ENCODE results near the gene RER1.

The RER1 gene

DNA sequence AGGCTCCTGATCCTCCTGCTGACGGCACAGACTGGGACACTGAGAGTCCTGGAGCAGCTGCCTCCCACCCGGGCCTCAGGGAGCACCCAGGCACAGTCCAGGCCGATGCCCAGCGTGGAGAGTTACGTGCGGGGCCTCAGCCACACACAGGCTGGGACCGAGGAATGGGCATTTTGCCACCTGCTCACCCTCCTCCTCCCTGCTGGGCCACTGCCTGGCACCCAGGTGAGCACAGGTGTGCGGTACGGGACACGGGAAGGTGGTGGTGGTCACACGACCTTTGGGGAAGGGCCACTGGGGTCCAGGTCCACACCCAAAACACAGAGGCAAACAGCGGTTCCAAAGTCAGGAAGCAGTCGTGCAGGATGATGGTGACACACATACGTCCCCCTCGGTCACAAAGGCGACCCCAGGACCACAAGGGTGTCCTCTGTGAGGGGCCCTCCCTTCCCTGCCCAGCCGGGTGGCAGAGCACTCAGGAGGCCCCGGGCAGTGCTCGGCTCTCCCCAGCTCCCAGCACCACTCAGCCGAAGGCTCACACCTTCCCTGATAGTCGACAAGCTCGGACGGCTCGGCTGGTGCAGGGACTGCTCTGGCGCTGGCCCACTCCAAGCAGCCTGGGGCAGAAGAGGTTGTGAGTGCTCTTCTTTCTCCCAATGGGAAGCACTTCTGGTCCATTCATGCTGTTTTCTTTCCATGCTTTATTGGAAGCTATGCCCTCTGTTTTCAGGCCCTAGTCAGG lies 14.5 kb upstream of the RER1 start:
- no peak for DNase-seq

DNA sequence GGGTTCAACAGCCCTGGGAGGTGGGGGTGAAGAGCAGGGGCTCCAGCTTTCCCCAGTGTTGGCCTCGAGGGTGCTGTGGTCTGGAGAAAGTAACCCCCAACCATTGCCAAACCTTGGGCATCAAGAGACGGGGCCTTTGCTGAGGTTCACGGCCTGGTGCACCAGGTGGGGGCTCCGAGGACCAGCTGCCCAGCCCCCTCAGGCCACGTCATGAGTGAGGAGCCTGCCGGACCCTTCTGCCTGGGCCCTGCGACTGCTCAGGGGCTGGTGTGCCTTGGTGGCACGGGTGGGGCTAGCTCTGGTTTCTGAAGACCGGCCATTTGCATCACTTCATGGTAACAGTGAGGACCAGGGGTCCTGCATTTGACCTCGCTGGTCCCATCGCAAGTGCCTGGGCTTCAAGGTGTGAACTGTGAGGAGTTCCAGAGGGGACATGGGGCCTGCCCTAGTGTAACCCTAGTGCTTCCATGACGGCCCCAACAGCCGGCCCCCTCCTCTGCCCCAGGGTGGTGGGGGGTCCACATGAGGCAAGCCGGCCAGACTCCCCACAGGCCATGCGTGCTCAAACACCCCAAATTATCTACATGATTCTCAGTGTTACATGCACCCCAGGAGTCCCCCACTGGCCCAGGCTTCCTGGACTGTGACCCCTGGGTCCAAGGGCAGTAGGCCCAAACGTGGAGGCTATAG lies 13.7 kb upstream of the RER1 start:
- no peak for DNase-seq

DNA sequence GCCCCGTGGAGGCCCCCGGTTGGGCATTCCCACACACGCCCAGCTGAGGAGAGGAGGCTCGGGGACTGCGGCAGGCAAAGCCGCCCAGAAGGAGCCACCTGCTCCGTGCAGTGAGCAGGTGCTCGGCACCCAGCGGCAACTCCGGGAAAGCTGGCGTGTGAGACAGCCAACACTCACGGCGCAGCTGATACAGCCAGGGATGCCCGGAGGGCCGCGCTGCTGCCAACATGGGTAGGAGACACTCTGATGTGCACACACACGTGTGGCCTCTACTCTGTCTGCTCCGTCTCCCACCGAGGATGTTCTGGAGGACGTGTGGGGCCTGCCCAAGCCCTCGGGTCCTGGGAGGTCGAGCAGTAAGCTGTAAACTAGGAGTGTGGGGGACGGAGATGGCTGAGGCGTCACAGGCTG lies 13.2 kb upstream of the RER1 start:
- DNase-seq, result no peak

DNA sequence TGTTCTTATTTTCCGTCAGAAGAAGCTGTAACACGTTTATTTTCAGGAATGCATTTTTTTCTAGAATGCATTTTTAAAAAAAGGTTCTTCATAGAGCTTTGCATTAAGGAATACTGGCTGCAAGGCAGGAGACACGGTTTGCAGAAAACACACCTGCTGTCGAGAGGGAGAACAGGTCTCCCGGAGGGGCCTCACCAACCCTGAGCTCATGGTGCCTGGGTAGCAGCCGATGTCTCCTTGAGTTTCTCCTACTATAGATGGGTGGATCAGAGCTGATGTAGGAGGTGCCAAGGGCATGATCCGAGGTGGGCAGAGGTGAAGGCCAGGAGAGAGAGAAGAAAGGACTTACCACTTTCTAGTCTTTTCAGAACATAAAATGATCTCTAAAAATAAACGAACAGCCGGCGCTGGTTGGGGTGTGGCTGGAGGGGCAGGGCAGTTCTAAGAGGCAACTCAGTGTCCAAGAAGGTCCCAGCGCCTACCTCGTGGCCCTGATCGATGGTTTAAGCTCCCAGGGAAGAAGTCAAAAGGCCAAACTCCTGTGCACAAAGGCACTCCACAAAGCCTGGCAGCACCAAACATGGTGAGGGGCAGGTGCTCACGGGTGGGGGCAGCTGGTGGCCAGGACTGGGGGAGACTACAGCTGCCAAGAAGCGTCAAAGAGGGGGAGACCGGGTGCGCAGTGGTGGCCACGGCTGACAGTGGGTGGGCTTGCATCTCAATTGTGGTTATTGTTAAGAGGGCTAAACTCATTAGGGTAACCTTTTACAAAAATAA lies 12.5 kb upstream of the RER1 start:
- DNase-seq, result no peak

DNA sequence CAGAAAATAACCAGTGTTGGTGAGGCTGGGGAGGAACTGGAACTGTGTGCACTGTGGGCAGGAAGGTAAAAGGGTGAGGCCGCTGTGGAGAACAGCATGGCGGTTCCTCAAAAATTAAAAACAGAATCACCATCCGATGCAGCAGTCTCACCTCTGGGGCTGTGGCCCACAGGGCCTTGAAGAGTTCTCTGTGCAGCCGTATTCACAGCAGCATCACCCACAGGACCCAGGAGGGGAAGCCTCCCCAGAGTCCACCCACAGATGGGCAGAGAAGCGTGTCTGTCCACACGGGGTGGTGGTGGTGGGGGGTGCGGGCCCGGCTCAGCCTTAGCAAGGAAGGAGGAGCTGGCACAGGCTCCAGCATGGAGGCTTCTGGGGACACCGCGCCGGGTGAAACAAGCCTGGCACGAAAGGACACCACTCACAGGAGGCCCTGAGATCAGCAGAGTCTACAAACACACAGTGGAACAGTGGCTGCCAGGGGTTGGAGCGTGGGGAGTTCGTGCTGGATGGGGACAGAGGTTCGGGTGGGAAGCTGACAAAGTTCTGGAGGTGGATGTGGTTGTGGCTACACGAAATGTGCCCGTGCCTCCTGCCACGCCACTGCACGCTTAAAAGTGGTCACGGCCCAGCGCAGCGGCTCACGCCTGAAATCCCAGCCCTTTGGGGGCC lies 11.8 kb upstream of the RER1 start:
- no peak for DNase-seq

DNA sequence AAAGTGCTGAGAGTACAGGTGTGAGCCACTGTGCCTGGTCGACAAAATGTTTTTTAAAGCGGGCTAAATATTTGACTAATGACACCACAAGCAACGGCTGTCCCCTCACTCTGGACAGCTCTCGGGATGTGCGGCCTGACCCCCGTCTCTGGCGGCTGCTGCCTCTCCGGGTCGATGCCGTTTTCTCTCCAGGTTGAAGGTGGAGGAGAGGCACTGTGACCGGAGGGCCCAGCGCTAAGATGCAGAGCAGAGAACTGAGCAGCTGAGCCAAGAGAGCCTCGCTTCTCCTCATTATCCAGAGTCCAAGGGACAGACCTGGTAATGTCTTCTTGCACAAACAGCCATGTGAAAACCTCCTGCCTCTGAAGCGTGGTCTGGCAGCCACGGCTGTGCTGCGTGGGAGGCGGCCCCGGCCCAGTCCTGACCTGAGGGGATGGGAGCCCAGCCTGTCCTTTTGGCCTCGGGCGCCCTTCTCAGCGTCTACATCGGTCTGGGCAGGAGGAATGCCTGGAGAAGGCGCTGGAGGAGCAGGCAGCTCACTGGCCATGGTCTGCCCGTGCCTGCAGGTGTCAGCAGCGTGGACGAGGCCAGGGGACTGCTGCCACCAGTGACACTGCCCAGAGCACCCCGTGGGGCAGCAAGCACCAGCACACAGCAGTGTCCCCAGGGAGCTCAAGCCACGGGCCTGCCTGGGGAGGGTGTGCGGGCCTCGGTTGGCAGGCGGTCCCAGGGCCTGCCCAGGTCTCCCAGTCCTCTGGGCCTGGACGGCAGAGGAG lies 10.6 kb upstream of the RER1 start:
- DNase-seq, result no peak

DNA sequence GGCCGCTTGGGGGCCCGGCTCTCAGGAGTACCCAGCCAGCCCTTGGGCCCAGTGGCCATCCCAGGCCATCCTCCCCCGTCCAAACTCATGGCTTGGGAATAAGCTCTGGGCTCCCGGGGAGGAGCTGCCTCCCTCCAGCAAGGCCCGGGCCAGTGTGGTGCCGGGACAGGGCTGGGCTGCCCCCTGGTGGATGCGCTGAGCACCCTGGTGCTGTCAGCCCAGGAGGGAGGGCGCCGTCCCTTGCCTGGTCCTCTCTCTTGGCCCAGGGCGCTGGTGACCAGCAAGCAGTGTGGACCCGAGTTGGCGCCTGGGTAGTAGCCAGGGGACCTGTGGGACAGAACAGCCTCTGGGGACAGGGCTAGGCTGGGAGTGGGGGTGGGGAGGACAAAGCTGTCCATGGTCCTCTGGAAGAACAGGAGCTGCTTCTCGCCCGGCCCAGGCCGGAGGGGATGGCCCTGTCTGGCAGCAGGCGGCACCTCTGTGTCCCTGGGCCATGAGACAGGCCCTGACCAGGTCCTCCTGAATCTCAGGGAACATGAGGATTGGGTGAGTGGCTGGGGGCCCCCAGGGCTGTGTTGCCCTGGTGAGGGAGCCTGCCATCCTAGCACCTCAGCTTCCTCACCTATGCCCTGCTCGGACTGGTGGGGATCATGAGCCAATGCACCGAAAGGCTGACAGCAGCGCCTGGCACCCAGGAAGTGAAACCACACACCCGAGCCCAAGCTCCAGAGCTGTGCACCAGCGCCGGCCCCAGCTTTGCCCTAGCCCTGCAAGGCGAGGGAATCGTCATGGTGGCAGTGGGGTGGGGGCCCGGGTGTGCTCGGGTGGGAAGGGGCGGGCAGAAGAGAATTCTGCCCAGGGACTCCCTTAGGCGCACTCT lies 9.7 kb upstream of the RER1 start:
- DNase-seq, result peak; percentile 62 to 77

DNA sequence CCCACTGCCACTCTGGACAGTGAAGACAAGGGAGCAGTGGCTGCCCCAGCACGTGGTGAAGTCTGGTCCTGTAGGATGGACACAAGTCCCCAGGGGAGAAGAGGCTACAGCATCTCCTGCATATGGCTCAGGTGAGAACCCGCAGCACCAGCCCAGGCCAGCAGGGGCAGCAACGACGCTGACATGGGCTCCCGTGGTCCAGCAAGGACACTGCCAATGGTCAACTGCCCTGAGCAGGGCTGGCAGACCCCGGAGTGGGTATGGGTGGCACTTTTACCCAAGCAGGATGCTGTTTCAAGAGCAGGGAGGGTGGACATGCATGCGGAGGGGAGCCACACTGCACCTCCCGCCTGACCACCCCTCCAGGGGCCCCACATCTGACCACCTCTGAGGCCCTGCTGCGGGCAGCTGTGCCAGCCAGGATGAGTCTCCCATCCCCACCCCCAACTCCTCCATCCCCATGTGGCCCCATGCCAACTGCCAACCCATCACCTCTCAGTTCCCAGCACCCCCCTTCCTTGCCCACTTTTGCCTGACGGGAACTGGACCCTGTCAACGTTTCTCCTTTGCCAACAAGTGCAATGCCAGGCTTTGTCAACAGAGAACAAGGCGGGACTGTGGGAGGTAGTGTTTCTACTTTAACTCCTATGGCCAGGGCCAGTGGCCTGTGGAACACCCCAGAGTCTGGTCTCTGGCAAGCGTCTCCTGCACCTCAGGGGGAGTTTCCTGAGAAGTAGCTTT lies 8.8 kb upstream of the RER1 start:
- DNase-seq, result peak in 1 of 2 donors; percentile 22

DNA sequence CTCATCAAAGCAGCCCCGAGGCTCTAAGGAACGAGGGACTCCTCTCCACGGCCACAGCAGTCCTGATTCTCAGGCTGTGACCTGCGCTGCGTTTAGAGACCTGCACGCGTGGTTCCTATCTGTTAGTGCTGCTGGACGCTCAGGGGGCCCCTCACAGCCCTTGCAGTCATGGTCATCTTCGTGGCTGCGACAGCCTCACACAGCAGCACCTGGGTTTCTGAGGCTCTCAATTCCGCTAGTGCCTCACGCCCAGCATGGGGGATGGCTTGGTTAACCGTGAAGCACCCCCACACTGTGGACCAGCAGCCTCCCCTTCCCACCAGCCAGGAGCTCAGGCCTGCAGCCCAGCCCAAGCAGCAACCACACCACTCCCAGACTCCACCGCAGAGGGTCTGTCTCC lies 8.1 kb upstream of the RER1 start:
- no peak for DNase-seq

DNA sequence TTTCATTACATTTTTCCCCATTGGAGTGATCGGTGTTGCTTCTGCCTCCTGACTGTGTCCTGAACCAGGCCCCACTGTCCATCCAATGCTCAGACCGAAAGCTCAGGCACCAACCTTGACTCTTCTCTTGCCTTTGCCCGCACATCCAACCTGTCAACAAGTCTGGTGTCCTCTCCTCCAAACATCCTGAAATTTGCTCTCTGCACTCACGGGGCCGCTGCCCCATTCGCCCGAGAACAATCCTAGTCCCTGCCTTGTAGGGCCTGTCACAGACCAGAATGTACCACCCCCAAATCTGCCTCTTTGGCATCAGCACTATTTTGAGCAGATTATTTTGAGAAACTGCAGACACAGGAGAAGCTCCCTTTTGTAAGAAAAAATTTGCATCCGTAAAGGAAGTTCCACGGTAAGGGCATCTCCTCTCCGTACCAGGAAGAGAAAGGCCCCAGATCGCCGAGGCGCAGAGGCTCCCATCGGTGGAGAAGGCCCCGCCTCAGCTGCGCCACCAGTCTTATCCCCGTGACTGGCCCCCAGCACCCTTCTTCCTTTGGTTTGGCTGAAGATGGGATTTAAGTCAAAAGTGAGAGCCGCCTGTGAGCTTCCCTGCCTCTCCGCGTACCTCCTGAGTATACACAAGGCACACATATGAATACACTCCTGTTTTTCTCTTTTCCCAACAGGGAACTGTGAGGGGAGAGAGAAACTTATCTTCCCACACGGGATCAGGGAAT lies 7.3 kb upstream of the RER1 start:
- DNase-seq, result no peak

DNA sequence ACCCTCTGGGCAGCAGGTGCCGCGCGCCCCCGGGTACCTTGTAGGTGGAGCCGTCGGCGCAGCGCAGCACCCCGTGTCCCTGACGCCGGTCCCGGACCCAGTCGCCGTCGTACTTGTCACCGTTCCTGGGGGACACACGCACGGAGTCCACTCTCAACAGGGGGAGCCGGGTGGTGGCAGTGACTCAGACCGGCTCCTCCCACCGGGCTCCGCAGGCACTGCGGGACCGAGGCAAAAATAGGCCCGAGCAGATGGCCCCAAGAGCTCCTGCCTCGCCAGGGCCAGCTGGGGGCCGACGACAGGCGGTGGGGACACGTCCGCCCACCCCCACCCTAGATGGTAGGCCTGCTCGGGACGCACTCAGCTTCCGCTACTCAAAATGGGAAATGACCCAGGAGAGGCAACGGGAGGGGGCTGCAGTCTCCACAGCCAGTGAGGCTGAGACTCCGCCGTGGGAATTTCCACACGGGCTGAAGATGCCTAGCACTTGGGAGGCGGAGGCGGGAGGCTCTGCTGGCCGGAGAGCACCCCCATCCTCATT lies 6.6 kb upstream of the RER1 start:
- no peak for DNase-seq

DNA sequence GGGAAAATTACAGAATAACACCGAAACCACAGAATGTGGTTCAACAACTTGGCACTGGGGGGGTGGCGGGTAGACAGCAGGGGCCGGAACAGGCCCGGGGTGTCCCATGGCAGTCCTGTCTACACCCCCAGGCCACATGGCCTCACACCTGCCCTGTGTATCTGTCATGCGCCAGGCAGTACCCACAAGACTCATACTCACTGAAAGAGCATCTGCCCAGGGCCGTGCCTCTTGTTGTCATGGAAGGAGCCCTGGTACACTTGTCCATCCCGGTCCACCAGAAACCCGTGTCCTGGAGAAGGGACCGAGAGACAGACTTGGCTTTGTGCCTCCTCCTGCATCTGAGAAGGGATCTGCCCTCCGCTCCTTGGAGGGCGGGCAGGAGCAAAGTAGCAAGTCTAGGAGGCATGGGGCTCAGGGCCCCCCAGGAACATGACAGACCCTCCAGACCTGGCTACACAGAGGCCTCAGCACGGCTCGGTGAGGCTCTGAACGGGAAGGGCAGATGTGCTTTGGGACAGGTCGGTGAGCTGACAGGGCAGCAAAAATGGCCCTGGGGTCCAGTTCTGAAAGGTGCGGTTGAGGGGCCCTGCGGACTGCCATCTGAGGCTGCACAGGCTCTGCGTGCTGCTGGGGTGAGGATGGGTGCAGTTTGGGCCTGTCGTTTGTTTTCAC lies 5.9 kb upstream of the RER1 start:
- no peak for DNase-seq

DNA sequence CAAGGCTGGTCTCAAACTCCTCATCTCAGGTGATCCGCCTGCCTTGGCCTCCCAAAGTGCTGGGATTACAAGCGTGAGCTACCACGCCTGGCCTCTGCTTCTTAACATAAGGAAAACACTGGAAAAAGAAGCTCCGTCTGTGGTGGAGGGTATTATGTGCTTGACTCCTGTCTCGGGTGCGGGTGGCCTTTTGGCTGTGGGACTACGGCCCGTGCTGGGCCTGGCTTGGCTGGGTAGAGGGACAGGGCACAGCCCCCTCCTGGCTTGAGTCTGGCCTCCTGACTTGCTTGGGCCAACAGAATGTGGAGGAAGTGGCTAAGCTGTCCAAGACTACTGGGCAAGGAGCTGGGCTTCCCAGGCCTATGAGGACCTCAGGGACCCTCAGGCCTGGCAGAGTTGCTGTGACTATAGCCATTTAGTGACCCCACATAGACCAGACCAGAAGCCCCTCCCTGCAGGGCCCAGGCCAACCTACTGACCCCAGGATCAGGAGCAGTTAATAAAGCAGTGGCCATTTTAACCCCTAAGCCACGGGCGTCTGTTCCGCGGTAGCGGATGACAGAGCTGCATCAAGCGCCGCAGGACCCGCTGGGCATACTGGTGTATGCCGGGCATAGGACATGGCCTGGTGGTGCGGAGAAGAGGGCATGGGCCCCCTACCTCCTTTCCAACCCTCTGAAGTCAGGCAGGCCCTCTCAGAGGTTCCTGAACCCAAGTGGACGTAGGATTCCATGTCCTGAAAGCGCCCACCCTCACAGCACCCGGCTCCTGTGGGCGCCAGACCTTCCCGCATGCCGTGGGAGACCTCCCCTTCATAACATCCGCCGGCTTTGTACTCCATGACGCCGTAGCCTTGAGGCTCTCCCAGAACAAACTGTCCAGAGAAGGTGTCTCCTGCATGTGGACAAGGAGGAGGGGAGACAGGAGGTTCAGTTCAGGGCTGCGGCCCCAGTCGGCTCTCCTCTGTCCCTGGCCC lies 4.7 kb upstream of the RER1 start:
- no peak for DNase-seq

DNA sequence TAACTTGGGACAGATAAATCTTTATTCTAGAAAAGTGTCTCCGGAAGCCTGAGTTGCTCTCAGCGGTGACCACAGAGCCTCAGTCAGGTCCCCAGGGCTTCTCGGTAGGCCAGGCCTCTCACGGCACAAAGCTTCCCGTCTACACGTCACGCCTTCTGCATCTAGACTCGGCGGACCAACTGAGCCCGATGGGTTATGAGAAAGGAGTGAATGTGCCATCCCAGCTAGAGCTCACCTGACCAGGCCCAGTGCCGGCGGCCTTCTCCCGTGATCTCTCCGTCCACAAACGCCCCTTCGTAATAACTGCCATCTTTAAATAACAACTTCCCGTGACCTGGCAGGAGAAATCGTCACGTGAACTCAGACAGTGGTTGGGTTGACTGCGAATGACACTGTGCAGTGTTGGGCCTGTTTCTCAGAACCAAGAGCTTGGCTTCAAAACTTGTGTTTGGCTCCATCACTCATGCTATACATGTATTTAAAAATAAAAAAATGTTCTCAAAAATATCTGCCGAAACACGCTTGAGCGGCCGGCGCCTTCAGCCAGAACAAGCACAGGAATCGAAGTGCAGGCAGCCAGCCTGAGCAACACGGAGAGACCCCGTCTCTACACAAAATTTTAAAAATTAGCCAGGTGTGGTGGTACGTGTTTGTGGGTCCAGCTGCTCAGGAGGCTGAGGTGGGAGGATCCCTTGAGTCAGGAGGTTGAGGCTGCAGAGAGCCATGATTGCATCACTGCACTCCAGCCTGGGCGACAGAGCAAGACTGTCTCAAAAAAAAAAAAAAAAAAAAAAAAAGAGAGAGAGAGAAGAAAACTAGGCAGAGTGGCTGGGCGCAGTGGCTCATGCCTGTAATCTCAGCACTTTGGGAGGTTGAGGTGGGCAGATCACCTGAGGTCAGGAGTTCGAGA lies 3.4 kb upstream of the RER1 start:
- no peak for DNase-seq

DNA sequence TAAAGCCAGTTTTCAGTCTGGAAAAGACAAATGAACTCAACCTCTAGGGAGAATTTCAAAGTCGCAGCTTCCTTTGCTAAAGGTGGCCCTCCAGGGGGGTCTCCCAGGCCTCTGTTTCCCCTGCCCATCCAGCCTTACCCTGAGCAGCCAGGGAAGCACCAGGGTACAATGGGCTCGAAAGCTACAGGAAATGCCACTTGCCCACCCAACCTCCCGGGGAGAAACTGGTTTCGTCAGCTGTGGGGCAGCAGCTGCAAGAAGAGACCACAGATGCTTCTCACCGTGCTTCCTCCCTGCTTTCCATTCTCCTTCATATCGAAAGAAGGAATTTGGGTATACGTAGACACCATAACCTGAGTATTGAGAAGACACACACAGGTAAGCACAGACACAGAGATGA lies 2.0 kb upstream of the RER1 start:
- no peak for DNase-seq

DNA sequence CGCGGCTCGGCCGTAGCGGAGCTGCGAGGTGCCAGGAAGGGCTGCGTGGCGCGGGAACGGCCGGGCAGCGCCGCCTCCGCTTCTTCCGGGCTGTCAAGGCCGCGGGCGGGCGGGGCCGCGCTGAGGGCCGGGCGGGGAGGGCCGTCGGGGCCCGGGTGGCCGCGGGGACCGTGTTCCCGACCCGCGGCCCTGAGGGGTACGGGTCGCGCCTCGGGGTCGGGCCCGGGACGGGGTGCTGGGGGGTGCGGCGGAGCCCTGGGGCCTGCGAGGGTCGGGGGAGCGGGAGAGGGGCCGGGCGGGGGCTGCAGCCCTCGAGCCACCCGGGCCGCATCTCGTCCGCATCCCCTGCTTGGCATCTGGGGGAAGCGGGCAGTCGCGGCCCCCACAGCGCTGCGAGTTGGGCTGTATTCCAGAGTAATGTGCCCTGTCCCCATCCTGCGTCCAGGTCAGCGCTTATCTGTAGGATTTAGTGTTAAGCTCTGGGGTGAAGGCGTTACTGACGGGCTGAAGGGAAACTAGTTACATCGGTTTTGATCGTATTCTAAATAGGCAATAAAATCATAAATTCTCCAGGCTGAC lies 379 bp downstream of the RER1 start:
- DNase-seq, result no peak

All from inflammatory macrophage (primary cell).